GM18507 (cell line): ENCODE data around the gene GGA3.
"Not testable (repeated sequence)": the region's sequence is repeated elsewhere in the genome, so short reads cannot be mapped to it uniquely, and the experiment has no call there.

Experiments used
- DNase-seq: peaks from one replicate; pipeline ENCODE4 v3.0.0; 2011; ENCODE audit warnings: low read depth; ENCODE audit not compliant: insufficient read length; ENCODE audit errors: extremely low spot score
- FAIRE-seq: peaks from 2 replicates; lab custom pipeline; 2011; peaks lifted over from hg19 to GRCh38; lab: Jason Lieb, UNC

GGA3 gene

GRCh38 chr17:75255954-75256698 lies 5.3 kb downstream of the GGA3 start:
- not testable (repeated sequence) for FAIRE-seq, DNase-seq

GRCh38 chr17:75252039-75252816 lies 9.2 kb downstream of the GGA3 start:
- no peak for DNase-seq
- FAIRE-seq: no peak

DNA sequence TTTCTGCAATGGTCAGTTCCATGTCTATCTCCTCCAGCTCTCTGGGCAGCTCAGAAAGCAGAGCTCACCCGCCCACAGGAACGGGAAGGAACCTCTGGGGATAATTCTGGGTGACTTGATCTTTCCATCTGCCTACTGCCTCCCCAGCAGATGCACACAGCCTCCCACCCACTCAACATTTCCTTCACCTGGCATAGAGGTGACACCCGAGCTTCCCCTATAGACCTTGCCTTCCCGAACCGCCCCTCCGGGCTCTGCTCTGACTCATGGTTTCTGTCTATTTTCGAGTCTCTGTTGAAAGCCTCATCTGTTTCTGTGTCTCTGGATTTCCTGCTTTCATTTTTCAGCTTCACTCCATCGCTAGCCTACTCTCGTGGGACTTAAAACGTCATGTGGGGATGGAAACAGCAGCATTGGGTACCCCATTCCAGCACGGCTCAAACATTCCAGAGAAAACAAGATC lies 11.4 kb downstream of the GGA3 start:
- peak; percentile 92 for FAIRE-seq

GRCh38 chr17:75249564-75249963 lies 11.8 kb downstream of the GGA3 start:
- DNase-seq (no peak), FAIRE-seq (peak; percentile 35)

More for the DNA sequence above, 11.4 kb downstream of the GGA3 start:
- DNase-seq: no peak

GRCh38 chr17:75246404-75246803 lies 15.0 kb downstream of the GGA3 start:
- FAIRE-seq (no peak), DNase-seq (no peak)

DNA sequence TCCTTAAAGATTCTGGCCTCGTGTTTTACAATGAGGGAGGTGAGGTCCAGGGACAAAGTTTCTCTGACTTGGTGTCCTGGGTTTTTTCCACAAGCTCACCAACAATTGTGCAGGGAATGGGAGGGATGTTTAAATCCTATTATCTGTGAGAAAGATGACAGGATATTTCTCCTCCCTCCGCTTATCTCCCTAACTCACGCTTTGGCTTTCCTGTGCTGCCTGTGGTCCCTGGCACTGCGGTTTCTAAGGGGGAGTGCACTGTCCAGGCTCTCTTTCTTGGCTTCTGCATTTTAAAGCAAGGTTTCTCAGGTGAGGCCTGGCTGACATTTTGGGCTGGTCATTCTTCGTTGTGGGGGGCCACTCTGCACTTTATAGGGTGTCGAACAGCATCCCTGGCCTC lies 16.4 kb downstream of the GGA3 start:
- DNase-seq (no peak), FAIRE-seq (peak; percentile 24)

DNA sequence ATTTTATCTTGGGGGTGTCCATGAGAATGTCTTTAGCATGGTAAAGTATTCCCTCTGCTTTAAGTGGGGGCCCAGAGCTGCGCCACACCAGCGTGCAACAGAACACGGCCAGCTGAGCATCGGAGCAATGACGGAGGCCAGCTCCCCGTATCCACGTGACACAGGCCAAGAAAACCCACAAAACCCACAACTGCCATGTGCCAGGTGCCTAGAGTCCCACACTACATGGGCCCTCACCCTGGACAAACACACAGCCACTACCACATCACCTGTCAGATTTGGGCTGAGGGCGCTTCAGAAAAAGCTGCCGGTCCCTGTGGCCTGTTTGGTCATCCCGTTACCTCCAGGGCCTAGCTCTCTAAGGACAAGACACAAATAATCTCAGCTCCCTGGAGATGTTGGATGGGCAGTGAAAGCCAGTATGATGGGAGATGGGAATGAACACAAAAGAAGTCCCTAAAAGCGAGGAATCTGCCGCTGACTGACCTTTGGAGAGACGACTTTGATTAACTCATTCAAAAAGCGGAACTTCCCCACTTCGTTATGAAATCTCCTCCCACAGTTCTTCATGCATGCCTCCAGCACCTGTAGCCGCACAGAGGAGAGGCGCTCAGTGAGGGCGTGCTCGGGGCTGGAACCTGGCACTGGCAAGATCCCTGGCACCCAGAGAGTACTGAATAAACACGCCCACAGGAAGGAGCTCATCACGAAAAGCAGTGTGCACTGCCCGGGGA lies 17.1 kb downstream of the GGA3 start:
- FAIRE-seq: peak; percentile 92
- no peak for DNase-seq

DNA sequence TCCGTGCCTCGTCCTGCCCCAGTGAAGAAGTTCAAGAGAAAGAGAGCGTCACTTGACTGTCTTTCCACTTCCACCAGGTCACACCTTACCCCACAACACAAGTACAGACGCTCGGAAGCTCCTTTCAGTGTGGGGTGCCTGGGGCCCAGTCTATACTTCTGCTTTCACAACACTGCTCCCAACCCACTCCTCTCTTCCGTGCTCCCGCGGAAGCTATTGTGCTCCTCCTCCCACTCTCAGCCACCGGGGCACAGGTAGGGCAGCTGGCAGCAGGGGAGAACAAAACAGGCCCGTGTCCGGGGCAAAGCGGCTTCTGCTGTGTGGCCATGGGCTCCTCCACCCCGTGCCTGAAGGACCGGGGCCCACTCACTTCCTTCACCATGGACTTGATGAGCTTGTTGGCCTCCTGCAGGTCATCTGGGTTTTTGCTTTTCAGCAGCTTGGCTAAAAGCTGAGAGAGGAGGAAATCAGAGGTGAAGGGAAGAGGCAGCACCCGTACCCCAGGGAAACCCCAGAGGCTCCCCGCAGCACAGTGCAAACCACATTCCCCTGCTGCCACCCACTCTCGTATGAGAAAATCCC lies 18.9 kb downstream of the GGA3 start:
- FAIRE-seq: peak; percentile 90

DNA sequence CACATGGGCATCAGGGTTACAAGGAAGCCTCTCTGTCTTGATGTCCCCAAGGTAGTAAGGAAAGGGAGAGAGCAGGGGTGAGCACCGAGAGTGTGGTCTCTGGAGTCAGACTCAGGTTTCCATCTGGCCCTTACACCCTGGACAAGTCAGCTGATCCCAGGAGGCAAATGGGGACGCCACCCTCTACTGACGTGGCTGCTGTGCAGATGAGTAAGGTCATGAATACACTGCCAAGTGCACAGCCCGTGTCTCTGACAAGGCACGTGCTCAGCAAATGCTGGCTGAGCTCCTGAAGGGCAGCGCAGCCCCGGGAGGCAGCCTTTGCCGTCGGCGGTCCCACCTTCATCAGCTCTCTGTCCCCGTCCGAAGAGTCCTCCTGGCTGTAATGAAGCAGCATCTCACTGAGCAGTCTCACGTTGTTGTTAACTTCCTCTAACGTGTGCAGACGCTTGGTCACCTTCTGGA lies 19.4 kb downstream of the GGA3 start:
- no peak for FAIRE-seq
- no peak for DNase-seq

More for the DNA sequence above, 18.9 kb downstream of the GGA3 start:
- DNase-seq: no peak

DNA sequence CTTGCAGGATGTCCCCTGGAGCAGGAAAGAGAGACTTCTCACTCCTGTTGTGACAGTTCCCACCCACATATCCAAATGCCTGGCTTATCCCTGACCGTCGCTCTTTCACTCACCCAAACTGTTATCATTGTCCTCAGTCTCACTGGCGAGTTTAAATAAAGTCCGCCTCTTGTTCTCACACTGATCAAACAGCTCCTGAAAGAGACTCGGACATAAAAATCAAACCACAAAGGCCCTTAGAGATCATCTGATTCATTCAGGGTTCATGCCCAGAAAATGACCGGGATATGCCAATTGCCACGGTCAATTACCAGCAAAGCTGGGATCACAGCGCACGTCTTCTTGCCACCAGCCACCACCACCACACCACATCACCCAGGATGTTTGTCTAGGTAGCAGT lies 19.9 kb downstream of the GGA3 start:
- DNase-seq (no peak), FAIRE-seq (no peak)

GRCh38 chr17:75241143-75241430 lies 20.3 kb downstream of the GGA3 start:
- DNase-seq: no peak
- no peak for FAIRE-seq

DNA sequence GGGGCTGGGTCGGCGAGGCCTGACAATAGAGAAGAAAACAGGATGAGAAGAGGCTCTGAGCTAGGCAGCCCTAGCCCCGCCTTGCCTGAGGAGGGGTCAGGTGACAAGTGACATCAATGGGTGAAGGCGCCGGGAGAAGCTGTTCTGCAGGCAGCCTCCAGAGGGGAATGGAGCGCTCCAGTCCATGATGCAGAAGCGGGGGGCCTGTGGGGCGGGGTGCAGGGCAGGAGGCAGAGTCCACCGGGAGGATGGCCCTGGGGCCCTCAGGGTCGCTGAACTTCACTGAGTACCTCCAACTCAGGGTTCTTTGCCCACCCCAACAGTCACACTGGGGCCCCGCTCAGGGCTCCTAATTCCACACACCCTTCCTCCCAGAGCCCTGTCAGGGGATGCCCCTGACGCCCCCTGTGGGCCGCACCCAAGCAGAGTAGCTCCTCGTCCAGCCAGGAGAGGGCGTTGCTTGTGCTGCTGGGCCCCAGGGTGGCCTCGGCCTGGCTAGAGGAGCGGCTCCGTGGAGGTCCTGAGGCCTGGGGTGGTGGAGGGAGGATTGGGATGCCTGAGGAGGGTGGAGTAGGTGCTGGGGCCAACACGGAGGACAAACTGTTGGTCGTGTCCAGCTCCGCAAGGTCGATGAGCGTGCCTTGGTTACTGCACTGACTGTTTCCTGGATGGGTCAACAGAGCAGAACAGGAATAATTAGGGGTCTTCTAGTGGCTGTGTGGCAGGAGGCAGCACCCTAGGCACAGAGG lies 20.8 kb downstream of the GGA3 start:
- no peak for FAIRE-seq
- DNase-seq: no peak

- FAIRE-seq (no peak), DNase-seq (no peak)
These were observed 21.5 kb downstream of the GGA3 start for GRCh38 chr17:75239778-75240393.

- no peak for DNase-seq
- FAIRE-seq: no peak
These were observed 22.2 kb downstream of the GGA3 start for GRCh38 chr17:75239214-75239613.

- FAIRE-seq (peak; percentile 76), DNase-seq (peak; percentile 58)
These were observed 22.7 kb downstream of the GGA3 start for GRCh38 chr17:75238684-75239191.

DNA sequence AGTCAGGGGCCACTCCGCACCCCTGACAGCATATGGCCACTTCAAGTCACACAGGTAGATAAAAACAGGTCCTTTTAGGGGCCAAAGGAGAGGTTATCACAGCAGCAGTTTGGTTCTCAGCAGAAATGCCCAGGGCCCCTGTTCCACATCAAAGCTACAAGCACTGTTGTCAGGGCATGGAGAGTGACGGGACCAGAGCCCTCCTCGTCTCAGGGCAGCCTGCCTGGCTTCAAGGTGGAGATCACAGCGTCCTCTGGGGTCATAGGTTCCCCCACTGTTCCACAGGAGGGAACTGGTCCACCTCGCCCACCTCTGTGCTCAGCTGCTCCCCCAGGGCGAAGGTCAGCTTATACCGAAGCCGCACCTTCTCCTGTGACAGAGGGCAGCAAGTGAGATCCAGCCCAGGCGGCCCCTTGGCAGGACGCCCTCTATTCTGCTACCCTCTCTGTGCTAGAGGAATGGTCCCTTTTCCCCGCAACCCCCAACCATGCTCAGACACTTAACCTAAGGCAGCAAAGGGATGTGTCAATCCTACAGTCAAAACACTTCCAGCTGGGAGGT lies 23.3 kb downstream of the GGA3 start:
- DNase-seq (no peak), FAIRE-seq (no peak)

GRCh38 chr17:75237100-75238014 lies 24.0 kb downstream of the GGA3 start:
- FAIRE-seq (no peak), DNase-seq (no peak)
